GM19240 (cell line): ENCODE data around the gene IRGM.

Source experiments
- DNase-seq: peaks from one replicate; pipeline ENCODE4 v3.0.0; 2011; ENCODE audit warnings: low spot score; ENCODE audit not compliant: insufficient read length

Gene IRGM

GRCh38 chr5:150895431-150896428 lies 49.4 kb downstream of the IRGM start:
- DNase-seq = no peak
